ENCODE measurements around the gene SEC24C.

DNA sequence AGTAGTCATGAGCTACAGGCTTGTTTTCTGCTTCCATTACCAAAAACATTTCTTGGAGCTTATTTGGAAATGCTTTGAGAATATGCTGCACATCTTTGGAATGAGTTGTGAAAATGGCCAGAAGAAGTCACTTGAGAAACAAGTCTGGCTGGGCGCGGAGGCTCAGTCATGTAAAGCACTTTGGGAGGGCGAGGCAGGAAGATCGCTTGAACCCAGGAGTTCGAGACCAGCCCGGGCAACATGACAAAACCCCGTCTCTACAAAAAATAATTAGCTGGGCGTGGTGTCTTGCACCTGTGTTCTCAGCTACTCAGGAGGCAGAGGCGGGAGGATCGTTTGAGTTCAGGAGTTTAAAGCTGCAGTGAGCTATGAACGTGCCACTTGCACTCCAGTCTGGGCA lies 36.8 kb downstream of the SEC24C start:
- TF ChIP-seq POLR2A (IDR thresholded peaks at IDR 0.05; ENCODE audit: low read length) (no peak), GATA1 (IDR thresholded peaks at IDR 0.05; ENCODE audit: low read depth, low read length) (no peak)
